NT2/D1 (cell line): ENCODE data around the gene EIF3CL.
"Not testable (repeated sequence)": the region's sequence is repeated elsewhere in the genome, so short reads cannot be mapped to it uniquely, and the experiment has no call there.

Experiments
- SUZ12 ChIP-seq: IDR thresholded peaks from 2 replicates; pipeline ENCODE4 v1.6.1; 2011; ENCODE audit not compliant: insufficient read length, insufficient read depth; ENCODE audit errors: extremely low read depth
- YY1 ChIP-seq: IDR thresholded peaks from 2 replicates; pipeline ENCODE4 v1.6.1; 2011; ENCODE audit not compliant: insufficient read length, insufficient read depth
- ZNF274 ChIP-seq: IDR thresholded peaks from 2 replicates; pipeline ENCODE4 v1.6.1; 2011; ENCODE audit warnings: mild to moderate bottlenecking, low read depth, low read length

DNA sequence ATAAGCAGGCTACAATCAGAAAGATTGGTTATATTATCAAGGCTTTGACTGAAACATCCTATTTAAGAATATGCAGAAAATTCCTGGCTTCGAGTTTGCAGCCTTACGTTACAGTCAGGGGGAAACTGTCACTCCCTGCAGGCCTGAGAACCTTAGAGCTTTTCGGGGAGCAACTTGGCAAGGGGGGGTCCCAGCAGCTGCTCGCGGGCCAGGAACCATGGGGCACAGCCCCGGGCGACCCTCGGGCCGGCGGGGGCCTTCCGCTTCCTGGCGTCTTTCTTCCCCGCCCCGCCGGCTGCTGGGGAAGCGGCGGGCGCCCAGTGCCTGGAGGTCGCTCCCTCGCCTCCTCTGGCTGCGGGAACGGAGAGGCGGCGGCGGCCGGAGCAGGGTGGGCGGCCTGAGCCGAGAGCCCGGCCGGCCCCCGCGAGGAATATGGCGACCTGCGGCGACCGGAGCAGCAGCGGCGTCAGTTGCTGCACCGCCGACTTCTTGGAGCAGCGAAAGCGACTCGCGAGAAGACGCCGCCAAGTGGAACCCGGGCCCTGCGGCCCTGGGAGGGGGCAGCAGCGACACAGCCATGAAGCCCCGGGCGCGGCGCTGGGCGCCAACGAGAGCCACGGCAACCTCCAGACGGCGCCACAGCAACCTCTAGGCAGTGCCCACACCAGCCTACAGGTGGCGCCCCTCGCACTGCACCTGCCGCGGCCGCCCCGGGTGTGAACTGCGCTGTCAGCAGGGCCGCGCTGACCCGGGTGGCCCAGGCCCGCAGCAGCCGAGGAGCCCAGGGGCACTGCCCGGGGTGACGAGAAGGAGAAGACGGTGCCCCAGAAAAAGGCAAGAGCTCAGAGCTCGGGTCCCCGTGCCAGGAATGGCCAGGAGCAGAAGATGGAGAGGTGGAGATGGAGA lies 39.1 kb downstream of the EIF3CL start:
- not testable (repeated sequence) for TF ChIP-seq ZNF274, YY1, SUZ12
